GM21515 (cell line): ENCODE measurements around the gene TMTC1.
"Not testable (repeated sequence)": the region's sequence is repeated elsewhere in the genome, so short reads cannot be mapped to it uniquely, and the experiment has no call there.

ENCODE experiments used
- ATAC-seq: cut with Tn5 transposase; IDR thresholded peaks from one replicate; pipeline ENCODE4 v1.9.1; 2021; ENCODE audit not compliant: unreplicated experiment

The TMTC1 gene

DNA sequence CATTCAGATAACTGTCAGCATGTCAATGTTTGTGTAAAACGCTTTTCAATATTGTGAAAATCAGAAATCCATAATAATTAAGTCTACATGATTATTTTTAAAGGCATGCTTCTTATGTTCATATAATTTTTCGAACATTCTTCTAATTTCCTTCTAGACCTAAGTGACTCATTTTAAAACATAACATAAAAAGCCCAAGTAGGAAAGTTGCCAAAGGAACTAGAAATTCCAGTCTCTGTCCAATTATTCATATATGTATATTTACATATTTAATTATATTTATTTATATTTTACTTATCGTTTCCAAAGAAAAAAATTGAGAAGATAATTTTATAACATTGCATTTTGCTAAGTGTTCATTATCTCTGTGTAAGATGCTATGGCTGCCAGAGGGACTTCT lies 110.4 kb downstream of the TMTC1 start:
- ATAC-seq: no peak

DNA sequence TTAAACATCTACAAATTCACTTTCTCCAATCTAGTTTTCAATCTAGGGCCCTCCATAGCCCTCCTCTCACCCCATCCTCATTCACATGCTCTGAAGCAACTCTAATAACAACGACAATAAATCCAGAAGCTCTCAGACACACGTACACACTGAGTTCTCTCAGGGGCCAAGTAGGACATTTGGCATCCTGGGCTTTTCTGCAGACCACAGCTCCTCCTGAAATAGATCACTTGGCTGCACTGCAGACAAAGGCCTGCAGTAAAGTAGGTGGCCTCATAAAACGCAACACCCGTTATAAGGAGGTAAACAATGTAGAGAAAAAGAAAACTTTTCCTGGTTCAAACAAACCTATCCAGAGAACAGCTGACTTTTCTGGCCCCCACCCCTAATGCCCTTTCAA lies 111.2 kb downstream of the TMTC1 start:
- no peak for ATAC-seq

DNA sequence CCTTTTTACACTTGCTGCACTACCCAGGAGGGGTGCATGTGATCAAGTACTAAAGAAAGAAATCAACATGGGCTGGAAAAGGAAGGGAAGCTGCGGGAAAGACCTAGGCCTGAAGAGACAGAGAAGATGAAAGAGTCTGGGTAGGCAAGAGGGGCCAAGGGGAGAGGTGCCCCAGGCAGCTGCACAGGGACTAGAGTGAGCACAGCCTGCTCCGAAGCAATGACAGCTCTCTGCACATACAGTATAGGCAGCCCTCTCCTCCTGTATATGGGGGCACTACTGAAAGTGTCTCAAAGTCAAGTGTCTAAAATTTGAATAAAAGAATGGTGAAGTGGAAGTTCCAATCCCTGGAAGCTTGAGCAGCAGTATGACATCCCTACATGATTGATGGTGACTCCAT lies 112.0 kb downstream of the TMTC1 start:
- no peak for ATAC-seq

DNA sequence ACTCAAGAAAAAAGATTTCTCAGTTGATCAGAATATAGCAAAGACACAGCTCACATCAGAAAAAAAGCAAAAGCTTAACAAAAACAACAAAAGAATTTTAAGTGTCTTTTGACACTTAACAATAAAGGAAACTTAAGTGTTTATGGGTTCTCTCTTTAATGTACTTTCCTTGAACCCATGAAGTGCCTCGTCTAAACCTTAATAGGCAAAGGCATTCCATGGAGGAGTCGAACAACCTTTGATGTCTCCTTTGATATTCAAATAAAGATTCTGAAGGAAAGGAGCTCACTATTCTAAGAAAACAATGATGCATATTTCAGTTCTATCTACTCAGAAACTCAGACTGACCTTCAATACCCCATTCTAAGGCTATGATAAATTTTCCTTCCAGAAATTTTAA lies 116.7 kb downstream of the TMTC1 start:
- ATAC-seq: no peak

DNA sequence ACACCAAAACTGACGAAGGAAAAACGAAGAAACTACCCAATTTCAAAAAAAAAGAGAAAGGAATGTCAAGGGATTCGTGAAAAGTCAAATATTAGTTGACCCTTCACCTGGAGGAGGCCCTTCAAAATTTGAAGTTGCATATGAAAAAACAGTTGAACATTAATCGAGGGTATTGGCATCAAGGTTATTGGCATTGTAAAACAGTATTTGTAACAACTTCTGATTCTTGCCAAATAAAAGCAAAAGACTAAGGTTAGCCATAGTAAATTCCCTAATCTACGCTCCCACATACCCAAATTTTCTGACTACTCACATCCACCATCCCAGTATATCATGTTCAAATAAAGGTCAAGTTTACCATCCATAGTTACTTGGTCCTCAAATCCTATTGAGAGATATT lies 118.6 kb downstream of the TMTC1 start:
- no peak for ATAC-seq

DNA sequence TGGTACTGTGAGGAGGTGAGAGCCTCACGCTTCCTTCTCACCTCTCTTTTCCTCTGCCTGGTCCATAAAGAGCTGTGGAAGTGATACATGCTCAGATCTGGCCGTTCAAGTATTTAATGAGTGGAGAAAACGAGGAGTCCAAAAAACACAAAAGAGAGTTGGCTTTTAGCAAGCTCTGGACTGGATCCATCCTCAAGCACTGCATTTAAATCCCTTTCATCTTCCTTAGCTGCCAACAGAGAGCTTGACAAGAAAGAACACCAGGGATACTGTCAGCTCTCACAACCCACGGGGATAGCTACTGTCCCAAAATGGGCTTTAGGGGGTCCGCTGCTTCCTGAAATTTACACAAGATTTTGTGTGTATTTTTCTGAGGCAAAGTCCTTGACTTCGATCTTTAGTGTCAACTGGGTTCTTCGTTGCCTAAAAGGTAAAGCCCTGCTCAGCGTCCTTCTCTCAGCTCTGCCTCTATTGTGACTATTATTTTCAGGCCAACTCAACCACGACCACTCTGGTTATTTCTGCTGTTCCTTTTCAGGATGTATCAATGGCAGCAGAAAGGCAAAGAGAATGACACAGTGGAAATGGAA lies 120.9 kb downstream of the TMTC1 start:
- no peak for ATAC-seq

DNA sequence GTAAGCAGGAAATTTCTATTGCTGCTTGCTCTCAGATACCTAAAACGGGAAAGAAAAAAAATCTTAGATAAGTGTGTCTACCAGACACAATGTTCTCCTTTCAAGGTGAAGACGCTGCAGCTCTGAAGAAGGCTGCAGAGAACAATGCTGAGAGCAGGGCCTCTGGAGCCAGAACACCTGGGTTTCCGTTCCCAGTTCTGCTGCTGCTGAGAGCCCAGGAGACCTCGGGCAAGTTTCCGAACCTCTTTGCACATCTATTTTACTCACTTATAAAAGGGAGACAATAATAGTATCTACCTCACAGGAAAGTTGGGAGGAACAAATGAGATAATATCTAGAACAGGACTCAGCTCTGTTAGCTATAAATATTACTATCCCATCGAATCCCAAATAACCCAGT lies 122.9 kb downstream of the TMTC1 start:
- no peak for ATAC-seq

DNA sequence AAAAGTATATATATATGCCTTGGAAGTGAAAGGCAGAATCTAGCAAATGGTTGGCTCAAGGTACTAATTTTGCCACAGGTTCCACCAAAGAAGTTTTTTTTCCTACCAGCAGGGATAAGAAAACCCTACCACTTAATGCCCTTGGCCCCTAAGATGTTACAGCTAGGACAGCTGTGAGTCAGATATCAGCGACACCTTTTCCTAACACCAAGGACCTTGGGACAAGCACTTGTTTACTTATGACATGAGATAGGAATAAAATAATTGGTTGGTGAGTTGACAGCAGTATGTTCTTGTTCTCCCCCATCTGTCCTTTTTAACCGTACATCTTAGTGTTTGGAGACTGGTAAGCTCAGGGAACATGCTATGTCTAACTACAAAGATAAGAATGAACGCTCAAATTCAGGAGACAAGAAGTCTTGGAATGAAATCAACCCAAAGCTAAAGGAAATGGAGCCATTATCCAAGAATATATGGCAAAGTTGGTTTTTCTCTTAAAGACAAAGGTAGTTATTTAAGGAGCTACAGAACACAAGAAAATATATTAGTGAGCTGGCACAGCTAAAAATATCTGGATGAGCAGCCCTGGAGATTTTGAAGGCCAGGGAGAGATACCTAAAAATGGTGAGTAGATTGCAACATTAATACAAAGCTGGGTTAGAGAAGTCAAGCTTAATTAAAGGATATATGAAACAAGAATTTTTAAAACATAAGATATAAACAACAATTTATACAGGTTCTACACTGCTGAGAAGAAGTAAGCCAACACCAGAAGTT lies 126.8 kb downstream of the TMTC1 start:
- no peak for ATAC-seq

DNA sequence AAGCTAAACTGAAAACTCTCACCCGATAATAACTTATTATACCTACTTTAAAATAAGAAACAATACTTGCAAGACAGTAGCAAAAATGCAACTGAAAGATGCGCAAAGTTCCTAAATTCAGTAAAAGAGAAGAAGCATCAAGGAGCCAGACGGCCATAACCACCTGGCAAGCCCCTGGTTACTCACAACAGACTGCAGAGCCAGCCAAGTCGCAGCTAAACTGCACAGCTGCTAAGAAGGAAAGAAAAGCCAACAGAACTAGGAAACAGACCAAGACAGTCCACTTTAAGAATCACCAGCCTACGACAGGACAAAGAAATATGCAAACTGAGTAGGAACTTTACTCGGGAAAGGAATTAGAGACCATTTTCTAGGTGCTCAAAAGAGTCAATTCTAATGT lies 127.9 kb downstream of the TMTC1 start:
- ATAC-seq: no peak

DNA sequence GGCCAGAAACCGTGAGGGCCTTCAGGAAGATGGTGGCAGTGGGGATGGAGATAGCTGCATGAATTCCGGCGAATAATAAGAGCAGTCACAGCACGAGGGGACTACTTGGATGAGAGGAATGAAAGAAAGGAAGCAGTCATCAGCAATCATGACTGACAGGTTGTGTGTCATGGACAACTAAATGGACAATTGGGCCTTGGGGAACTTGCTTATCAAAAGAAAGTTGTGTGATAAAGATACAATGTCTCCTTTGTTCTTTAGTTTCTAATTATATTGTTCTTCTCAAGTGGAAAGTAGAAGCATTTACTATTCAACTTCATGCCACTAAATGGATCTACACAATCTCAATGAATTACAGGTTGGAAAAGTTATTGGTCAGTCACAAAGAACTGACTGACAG lies 130.5 kb downstream of the TMTC1 start:
- ATAC-seq: no peak

DNA sequence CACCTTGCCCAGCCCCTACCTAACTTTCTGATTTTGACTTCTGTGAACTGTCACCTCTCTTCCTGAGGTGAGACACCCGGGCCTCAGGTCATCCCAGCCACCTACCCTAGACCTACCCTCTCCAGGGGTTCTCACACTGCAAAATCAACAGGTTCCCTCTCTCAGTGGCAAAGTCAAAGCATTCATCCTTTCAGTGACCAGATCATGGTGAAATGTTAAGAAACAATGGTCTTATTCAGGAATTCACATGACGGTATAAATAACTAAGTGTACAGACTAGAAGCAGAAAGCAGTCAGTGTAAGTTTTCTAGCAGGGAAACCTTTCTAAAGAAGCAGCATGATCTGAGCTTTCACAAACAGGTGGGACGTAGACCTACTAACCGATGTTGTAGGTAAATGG lies 133.4 kb downstream of the TMTC1 start:
- no peak for ATAC-seq

DNA sequence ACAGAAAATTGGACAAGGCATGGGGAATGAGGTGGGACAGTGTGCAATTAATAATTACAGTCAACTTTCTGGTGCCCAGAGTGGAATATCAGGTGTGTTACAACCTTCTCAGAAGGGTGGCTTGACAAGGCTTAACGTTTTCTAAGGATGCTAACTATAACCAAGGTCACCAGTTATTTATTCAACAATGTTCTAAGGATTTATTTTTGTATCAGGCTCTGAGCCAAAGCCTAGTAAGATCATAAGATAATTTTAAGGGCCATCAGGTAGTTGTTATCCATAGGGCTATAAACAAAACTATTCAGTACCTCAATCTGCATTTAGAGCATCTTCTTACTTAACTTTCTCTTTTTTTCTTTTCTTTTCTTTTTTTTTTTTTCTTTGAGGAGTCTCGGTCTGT lies 134.0 kb downstream of the TMTC1 start:
- ATAC-seq: no peak

DNA sequence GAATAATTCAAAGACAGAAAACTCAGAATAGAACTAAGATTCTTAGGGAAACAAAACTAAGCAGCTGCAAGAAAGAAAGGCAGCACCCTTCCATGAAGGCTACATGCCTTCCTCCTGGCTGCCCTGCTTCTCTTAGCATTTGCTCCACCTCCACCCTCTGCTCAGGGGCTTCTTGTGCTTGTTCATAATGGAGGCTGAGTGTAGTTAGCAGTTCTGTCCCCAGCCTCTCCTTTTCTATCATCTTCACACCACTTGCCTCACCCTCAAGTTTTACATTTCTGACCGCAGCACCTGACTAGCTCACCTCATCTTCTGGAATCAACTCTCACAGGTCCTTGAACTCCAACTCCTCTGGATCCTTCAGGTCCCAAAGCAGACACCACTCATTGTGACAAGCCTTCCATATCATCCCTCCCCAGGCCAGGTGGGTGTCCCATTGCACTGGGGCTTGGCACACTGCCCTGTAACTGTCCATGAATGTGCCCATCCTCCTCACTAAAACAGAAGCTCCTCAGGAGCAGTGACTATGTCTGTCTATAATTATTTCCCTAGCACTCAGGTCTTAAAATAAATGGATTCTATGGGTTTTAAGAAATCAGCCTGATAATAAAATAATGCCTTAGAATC lies 139.1 kb downstream of the TMTC1 start:
- no peak for ATAC-seq

DNA sequence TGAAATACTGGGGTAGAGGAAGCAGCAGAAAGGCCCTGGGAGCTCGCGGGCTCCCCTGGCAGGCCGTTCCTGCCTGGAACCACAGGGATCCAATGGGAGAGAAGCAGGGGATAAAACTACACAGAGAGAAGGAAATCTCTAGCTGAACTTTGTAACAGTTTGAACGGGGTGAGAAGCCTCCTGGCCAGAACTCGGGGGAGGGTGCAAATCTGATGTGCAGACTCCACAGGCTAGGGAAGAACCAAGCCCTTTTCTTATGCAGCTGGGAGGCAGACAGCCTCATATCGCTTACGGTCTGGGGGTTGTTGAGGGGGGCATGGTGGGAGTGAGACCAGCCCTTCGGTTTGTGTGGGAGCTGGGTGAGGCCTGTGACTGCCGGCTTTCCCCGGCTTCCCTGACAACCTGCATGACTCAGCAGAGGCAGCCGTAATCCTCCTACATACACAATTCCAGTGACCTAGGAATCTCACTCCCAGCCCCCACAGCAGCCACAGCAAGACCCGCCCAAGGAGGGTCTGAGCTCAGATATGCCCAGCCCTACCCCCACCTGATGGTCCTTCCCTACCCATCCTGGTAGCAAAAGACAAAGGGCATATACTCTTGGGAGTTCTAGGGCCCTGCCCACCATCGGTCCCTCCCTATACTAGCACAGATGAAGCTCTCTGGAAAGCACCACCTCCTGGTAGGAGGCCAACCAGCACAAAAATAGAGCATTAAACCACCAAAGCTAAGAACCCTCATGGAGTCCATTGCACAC lies 143.0 kb downstream of the TMTC1 start:
- no peak for ATAC-seq

DNA sequence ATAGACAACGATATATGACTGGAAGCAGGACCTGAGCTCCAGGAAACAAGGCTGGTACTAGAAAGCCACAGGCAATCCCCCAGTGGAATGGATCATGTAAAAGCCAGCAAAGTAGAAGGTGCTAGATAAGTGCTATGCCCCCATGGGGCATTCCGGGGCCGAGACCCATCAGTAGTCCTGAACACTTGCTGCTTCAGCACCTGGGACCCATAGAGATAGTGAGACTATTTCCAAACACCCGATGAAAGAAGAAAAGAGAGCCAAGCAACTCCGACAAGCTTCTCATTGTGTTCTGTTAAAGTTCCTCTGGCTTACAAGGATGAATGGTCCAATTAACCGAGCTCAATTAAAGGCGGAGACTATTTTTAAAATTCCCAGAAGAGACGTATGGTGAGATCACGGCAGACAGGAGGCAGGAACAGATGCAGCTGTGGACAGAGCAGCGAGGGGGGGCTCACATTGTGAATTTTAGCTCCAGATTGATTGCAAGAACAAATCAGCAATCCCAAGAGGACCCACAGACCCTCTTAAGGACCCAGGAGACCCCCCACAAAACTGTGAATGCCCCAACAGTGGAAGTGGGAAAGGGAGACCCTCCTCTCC lies 143.7 kb downstream of the TMTC1 start:
- no peak for ATAC-seq

DNA sequence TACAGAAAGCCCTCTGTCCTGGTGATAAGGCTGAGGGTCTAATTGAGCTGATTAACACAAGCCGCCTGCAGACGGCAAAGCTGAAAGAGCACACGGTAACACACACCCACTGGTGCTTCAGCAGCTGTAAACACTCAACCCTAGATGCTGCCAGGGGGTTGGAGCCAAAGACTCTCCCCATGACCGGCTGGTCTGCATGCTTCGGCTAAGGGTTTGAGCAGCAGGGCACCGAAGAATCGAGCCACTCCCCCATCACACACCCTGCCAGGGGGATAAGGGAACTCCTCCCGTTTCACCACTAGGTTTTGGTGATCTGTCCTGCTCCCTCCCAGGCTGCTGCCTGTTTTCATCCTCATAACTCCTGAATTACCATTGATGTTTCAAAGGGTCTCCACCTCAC lies 145.2 kb downstream of the TMTC1 start:
- no peak for ATAC-seq

DNA sequence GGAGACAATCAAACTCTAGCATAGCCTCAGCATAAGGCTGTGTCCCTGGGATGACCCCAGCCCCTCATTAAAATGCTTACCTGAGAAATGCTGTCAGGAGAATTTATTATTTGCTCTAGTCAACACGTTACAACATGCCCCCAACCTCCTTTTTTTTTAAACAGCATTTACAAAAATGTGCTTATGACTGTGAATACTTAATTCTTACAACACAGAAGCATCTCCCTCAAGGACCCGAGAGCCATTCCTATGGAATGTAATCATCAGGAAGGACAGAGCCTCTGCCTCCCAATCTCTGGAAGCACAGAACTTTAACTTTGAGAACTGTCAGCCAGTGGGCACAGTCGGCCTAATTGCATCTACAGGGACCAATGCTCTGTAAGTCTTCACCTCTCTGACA lies 149.7 kb downstream of the TMTC1 start:
- no peak for ATAC-seq

DNA sequence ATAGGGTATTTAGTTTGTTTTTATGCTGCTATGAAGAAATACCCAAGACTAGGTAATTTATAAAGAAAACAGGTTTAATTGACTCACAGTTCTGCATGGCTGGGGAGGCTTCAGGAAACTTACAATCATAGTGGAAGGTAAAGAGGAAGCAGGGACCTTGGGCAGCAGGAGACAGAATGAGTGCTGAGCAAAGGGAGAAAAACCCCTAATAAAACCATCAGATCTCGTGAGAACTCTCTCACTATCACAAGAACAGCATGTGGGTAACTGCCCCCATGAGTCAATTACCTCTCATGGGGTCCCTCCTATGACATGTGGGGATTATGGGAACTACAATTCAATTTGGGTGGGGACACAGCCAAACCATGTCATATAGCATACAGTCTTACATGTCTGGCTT lies 153.6 kb downstream of the TMTC1 start:
- not testable (repeated sequence) for ATAC-seq

DNA sequence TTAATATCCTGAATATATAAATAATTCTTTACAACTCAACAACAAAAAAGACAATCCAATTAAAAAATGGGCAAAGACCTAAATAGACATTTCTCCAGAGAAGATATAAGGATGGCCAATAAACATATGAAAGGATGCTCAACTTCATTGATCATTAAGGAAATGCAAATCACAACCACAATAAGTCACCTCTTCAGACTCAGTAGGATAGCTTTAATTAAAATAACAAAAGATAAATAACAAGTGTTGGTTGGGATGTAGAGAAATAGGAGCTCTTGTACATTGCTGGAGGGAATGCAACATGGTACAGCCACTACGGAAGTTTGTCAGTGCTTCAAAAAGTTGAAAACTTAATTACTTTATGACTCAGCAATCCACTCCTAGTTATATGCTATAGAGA lies 156.5 kb downstream of the TMTC1 start:
- ATAC-seq: no peak

DNA sequence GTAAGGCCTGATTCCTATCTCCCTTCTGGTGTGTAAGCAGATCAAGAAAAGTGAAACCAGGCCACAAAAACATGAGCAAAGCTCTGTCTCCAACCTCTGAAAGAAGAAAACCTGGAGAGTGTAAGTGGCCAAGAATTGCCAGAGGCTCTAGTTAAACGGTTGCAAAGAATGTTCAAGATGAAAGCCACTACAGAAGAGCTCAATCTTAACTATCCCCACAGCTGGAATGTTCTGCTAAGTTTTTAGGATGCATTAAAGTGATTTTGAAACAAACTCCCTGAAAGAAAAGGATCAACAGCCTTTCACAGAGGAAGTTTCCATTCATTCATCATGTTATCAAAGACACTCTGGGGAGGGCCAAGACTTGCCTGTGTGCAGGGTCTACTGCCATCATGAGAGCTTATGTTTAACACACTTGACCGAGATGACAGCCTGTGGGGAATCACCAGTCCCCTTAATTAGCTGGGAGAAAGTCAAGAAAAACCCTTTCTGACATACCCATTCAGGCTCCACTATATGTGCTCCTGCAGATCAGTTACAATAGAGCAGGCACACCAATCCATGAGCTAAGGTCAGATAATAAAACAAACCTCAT lies 158.3 kb downstream of the TMTC1 start:
- ATAC-seq: no peak

DNA sequence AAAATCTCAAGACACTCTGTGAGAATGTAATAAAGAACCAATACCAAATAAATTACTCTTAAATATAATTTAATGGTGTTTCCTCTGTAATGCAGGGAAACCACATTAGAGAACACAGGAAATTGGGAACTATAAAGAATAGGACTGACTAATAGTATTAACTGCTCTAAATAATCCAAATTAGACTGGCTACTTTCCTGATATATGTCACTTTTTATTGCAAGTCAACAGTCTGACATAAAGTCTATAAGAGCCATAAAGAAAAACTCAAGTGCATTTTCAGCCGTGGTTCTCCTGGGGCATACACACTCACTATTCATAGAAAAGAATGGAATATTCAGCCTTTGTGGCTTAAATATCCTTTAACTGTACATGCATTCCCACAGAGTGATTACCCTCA lies 161.5 kb downstream of the TMTC1 start:
- ATAC-seq: no peak
